ENCODE measurements around the gene TARS3.

GRCh38 chr15:101641129-101641764 lies 83.0 kb downstream of the TARS3 start:
- peak; percentile 87 for TF ChIP-seq CTCF (IDR thresholded peaks at IDR 0.05; ENCODE audit: low read depth, low read length)
- no peak for TF ChIP-seq POLR2A (IDR thresholded peaks at IDR 0.05; ENCODE audit: extremely low read depth, insufficient read length)
- TF ChIP-seq MAX (IDR thresholded peaks at IDR 0.05; ENCODE audit: low read depth, low read length) = peak; percentile 22; the same call in 1 of the 2 replicates

All from NB4 (cell line).